CD14-positive monocyte (primary cell): ENCODE measurements around the gene TMEFF2. TPM values are rescaled to one million over a fixed set of nuclear protein-coding genes. Genes with fewer than 3 reads are reported as not detected.

ENCODE experiments used
- DNase-seq, 3 donors: peaks; one replicate each; pipeline ENCODE4 v3.0.0-alpha.2; 2011 to 2022
- H2AFZ ChIP-seq: 2 replicates; pipeline ENCODE4 v1.6.0; 2012; ENCODE audit warnings: mild to moderate bottlenecking, low read depth, low read length, inconsistent platforms; ENCODE audit not compliant: insufficient read depth, poor library complexity, severe bottlenecking
- H3K27ac ChIP-seq, 2 donors: 1 replicate in 1 of 2; 2 replicates in 1 of 2; pipeline ENCODE4 v1.5.1; 2012 to 2013; ENCODE audit warnings: low read length in 2 of 2, control low read depth in 1 of 2, inconsistent platforms in 1 of 2, low read depth in 1 of 2, mild to moderate bottlenecking in 1 of 2
- H3K27me3 ChIP-seq, 2 donors: one replicate each; pipeline versions ENCODE4 v1.6.0 to v1.6.1; 2011 to 2013; ENCODE audit warnings: low read length in 2 of 2; ENCODE audit not compliant: control insufficient read depth in 2 of 2, insufficient read depth in 2 of 2
- H3K36me3 ChIP-seq, 2 donors: replicated peaks in 1 of 2; 1 replicate in 1 of 2; 2 replicates in 1 of 2; pipeline versions ENCODE4 v1.5.1 to v1.6.1; 2012 to 2013; ENCODE audit warnings: low read length in 2 of 2, control low read depth in 1 of 2, inconsistent platforms in 1 of 2, mild to moderate bottlenecking in 1 of 2; ENCODE audit not compliant: insufficient read depth in 2 of 2, control insufficient read depth in 1 of 2
- H3K4me1 ChIP-seq, 2 donors: 1 replicate in 1 of 2; 2 replicates in 1 of 2; pipeline versions ENCODE4 v1.5.1 to v1.6.1; 2012 to 2013; ENCODE audit warnings: low read length in 2 of 2, control low read depth in 1 of 2, inconsistent platforms in 1 of 2, mild to moderate bottlenecking in 1 of 2, moderate library complexity in 1 of 2; ENCODE audit not compliant: insufficient read depth in 2 of 2, control insufficient read depth in 1 of 2
- H3K4me2 ChIP-seq: replicated peaks from 2 replicates; pipeline ENCODE3; 2012; ENCODE audit warnings: low read length, moderate library complexity, mild to moderate bottlenecking; ENCODE audit not compliant: poor library complexity, severe bottlenecking; ENCODE audit errors: extremely low read depth
- H3K4me3 ChIP-seq, 3 experiments: fragments of 200-600 bp in 1 of 3; sonication (generic) in 1 of 3; replicated peaks in 1 of 3; 1 replicate in 2 of 3; 2 replicates in 1 of 3; pipeline ENCODE4 v1.5.1; 2011 to 2013; ENCODE audit warnings: low read length in 3 of 3, mild to moderate bottlenecking in 3 of 3, control low read depth in 2 of 3, low read depth in 2 of 3, inconsistent platforms in 1 of 3, moderate library complexity in 1 of 3
- H3K79me2 ChIP-seq: 2 replicates; pipeline ENCODE4 v1.6.0; 2012; ENCODE audit warnings: mild to moderate bottlenecking, control low read depth, inconsistent platforms, low read length, moderate library complexity; ENCODE audit not compliant: insufficient read depth
- H3K9ac ChIP-seq: 2 replicates; pipeline ENCODE4 v1.6.0; 2017; ENCODE audit warnings: low read length, mild to moderate bottlenecking; ENCODE audit not compliant: insufficient read depth, poor library complexity, severe bottlenecking
- H3K9me3 ChIP-seq, 2 donors: replicated peaks in 1 of 2; 1 replicate in 1 of 2; 2 replicates in 1 of 2; pipeline versions ENCODE4 v1.5.1 to v1.6.1; 2012 to 2013; ENCODE audit warnings: low read length in 2 of 2, control low read depth in 1 of 2; ENCODE audit not compliant: control insufficient read depth in 1 of 2, insufficient read depth in 1 of 2
- H4K20me1 ChIP-seq: 2 replicates; pipeline ENCODE4 v1.6.0; 2012; ENCODE audit warnings: mild to moderate bottlenecking, low read length, control low read depth, moderate library complexity; ENCODE audit not compliant: insufficient read depth
- H3K27ac Mint-ChIP-seq, 7 donors: one replicate each; pipeline ENCODE4 v1.8.0; 2020; ENCODE audit warnings: mild to moderate bottlenecking in 7 of 7, mixed read lengths in 7 of 7, moderate library complexity in 6 of 7, inconsistent platforms in 2 of 7
- H3K27me3 Mint-ChIP-seq, 3 donors: one replicate each; pipeline ENCODE4 v1.8.0; 2021 to 2022; ENCODE audit warnings: low read depth in 3 of 3, mild to moderate bottlenecking in 3 of 3, mixed read lengths in 3 of 3, moderate library complexity in 3 of 3, inconsistent platforms in 1 of 3
- H3K36me3 Mint-ChIP-seq, 2 donors: one replicate each; pipeline ENCODE4 v1.8.0; 2020; ENCODE audit warnings: mixed read lengths in 2 of 2, inconsistent platforms in 1 of 2, mild to moderate bottlenecking in 1 of 2
- H3K4me1 Mint-ChIP-seq: one replicate; pipeline ENCODE4 v1.8.0; 2020; ENCODE audit warnings: mild to moderate bottlenecking, mixed read lengths
- H3K4me3 Mint-ChIP-seq, 2 donors: one replicate each; pipeline ENCODE4 v1.8.0; 2020; ENCODE audit warnings: mild to moderate bottlenecking in 2 of 2, mixed read lengths in 2 of 2, moderate library complexity in 1 of 2
- H3K9me3 Mint-ChIP-seq, 7 donors: one replicate each; pipeline ENCODE4 v1.8.0; 2020 to 2022; ENCODE audit warnings: mixed read lengths in 7 of 7, mild to moderate bottlenecking in 6 of 7, moderate library complexity in 6 of 7, inconsistent platforms in 2 of 7
- WGBS: methylation state at CpG from one replicate; pipeline ENCODE4 v1.1.5; 2013; ENCODE audit warnings: missing lambda C conversion rate; ENCODE audit not compliant: insufficient coverage; 5-methylcytosine and 5-hydroxymethylcytosine counted together
- intact Hi-C, 2 donors: fragments of 100-400 bp; cut with micrococcal nuclease; formaldehyde crosslinking; loops; one replicate each; pipeline versions ENCODE4 v1.15.0 to v1.15.1; 2023
- polyA plus RNA-seq, 3 donors: library from polyadenylated mRNA; depleted of rRNA in 1 of 3; unstranded in 2 of 3; stranded (reverse) in 1 of 3; fragments of 300-500 nt in 2 of 3; fragments of >200 nt in 1 of 3; fragmentation: Illumina TruSeq in 2 of 3; gene quantifications; 1 replicate in 2 of 3; 2 replicates in 1 of 3; pipeline ENCODE4 v1.2.3, GENCODE V29; 2012 to 2021
- TF ChIP-seq, protein P1 (sequence below): fragments of 200-600 bp; IDR thresholded peaks from one replicate; pipeline ENCODE4 v1.8.0; 2022; ENCODE audit warnings: antibody characterized with exemption, mild to moderate bottlenecking

The TMEFF2 gene
- polyA plus RNA-seq, 3 donors: not detected

DNA sequence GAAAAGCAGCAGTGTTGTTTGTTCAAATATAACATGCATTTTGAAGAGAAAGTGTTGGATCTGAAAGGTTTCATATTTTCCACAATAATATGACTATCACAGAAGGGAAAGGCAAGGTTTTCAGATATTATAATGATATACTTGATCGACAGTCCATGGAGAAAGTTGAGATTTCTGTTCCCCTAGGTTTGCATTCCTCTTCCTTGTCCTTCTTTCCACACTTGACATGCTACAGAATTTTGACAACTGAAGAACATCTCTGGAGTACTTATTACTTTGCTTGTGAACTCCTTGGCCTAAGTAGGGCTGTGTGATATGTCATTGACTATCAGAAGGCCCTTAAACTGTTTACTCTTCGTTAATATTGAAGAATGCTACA is 46.5 kb downstream of the TMEFF2 start:
- Mint-ChIP-seq H3K9me3 (peaks cover 0 to 5% (median 2%) of the 10 kb centered on the region in 7 donors), H3K27ac (no peak overlapping the region), H3K27me3 (no peaks in the 10 kb centered on the region), H3K4me3 (no peak overlapping the region), H3K36me3 (no peaks in the 10 kb centered on the region), H3K4me1 (peaks cover 3% of the 10 kb centered on the region)
- H3K9ac ChIP-seq: no peak overlapping the region
- no peak overlapping the region for H2AFZ ChIP-seq
- no peaks in the 10 kb centered on the region for H4K20me1 ChIP-seq
- DNase-seq: no peak
- H3K4me3 ChIP-seq: no peak overlapping the region
- no peaks in the 10 kb centered on the region for H3K27me3 ChIP-seq
- TF ChIP-seq, protein P1, sequence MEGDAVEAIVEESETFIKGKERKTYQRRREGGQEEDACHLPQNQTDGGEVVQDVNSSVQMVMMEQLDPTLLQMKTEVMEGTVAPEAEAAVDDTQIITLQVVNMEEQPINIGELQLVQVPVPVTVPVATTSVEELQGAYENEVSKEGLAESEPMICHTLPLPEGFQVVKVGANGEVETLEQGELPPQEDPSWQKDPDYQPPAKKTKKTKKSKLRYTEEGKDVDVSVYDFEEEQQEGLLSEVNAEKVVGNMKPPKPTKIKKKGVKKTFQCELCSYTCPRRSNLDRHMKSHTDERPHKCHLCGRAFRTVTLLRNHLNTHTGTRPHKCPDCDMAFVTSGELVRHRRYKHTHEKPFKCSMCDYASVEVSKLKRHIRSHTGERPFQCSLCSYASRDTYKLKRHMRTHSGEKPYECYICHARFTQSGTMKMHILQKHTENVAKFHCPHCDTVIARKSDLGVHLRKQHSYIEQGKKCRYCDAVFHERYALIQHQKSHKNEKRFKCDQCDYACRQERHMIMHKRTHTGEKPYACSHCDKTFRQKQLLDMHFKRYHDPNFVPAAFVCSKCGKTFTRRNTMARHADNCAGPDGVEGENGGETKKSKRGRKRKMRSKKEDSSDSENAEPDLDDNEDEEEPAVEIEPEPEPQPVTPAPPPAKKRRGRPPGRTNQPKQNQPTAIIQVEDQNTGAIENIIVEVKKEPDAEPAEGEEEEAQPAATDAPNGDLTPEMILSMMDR: no peak
- H3K9me3 ChIP-seq: no peaks in the 10 kb centered on the region
- H3K4me2 ChIP-seq: no peak overlapping the region
- no peaks in the 10 kb centered on the region for H3K36me3 ChIP-seq
- no peaks in the 10 kb centered on the region for H3K4me1 ChIP-seq
- intact Hi-C loops: no loop called here
- no CpG with 5 or more reads among the region's 2 CpGs for WGBS
- H3K27ac ChIP-seq: no peak overlapping the region
- H3K79me2 ChIP-seq: no peaks in the 10 kb centered on the region

DNA sequence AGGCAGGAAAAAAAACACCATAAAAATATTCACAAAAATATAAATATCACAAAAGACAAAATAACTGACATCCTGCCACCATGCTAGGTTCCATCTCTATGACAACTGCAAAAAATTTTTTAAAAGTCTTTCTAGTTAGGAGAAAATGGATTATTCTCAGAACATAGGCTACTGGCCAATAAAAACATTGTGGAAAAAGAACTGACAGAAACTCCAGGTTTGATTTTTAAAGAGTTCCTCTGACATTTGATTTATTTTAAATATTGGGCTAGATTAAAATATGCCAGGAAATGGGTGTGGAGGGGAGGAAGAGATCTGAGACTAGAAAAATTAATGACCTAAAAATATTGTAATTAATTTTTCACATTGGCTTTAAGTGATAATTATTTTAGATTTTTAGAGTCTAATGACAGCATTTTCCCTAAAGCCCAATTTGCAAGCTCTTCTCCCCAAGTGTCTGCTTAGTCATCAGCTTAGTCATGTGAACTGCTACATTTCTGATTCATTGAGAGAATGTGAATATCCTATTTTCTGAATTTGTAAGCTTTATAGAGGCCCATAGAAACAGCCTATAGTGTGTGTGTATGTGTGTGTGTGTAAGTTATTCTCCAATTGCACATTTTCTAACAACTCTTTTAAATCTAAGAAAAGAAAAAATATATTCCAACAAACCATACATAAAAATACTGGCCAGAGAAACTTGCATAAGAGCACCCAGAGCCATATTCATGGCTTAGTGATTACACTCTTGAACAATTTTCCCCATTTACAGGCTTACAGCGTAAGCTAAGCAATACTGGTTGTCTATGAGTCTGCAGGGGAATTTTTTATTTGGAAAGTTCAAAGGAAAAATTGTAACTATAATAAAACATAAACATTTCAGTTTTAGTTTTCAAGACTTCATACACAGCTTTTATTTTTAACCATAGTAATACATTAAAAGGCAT is 48.4 kb downstream of the TMEFF2 start:
- Histone ChIP-seq H3K79me2 (no peaks in the 10 kb centered on the region), H3K27me3 (no peaks in the 10 kb centered on the region), H3K27ac (no peak overlapping the region), H3K36me3 (no peaks in the 10 kb centered on the region), H3K9ac (no peak overlapping the region), H3K4me3 (no peak overlapping the region), H2AFZ (no peak overlapping the region), H4K20me1 (no peaks in the 10 kb centered on the region), H3K9me3 (no peaks in the 10 kb centered on the region), H3K4me2 (no peak overlapping the region), H3K4me1 (no peaks in the 10 kb centered on the region)
- TF ChIP-seq, protein P1: no peak
- Mint-ChIP-seq H3K27me3 (no peaks in the 10 kb centered on the region), H3K27ac (no peak overlapping the region), H3K4me3 (no peak overlapping the region), H3K4me1 (no peaks in the 10 kb centered on the region), H3K9me3 (peaks cover 0 to 5% (median 0%) of the 10 kb centered on the region in 7 donors), H3K36me3 (no peaks in the 10 kb centered on the region)
- intact Hi-C loops: no loop called here
- WGBS: no CpG with 5 or more reads among the region's 1 CpG
- peak in 1 of 3 donors; percentile 7 for DNase-seq
